Stimulated activated CD8-positive, alpha-beta memory T cell treated with anti-CD3 and anti-CD28 coated beads, Interleukin-4, amount 100 ng/mL, for 1 hour (primary cell): Measurements from ENCODE around the gene ROBO3.
A peak's percentile ranks its signal among the peaks of the same experiment; 100 is the strongest.

Experiments used
- DNase-seq, 2 donors: peaks; one replicate each; pipeline ENCODE4 v3.0.0-alpha.2; 2020; ENCODE audit warnings: low read depth in 2 of 2, low spot score in 1 of 2

The ROBO3 gene

DNA sequence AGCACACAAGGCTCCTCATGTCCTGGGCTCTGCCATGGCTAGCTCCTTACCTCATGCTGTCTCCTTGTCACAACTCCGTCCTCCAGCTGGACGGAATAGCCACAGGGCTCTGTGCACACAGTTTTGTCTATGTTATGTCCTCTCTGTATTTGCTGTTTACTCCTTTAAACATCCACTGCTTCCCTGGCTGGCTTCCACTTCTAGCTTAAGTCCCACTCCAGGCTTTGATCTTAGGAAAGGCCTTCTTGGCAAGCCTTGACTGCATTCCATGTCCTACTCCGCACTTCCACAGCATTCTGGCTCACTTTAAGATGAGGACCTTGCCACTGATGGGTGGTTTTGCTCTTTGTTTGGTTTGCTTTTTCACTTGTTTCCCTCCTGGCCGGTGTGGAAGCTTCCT is 22.9 kb upstream of the ROBO3 start:
- DNase-seq = no peak

DNA sequence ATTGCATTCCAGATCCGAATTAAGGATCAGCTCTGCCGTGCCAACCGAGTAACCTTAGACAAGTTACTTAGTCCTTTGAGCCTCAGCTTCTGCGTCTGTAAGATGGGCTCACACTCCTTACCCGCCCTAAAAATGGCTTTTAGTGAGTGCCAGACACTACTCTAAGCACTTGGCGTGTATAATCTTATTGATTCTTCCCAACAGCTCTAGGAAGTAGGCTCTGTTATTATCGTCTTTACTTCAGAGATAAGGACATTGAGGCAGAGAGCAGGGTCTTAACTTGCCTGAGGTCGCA is 21.7 kb upstream of the ROBO3 start:
- DNase-seq = no peak

DNA sequence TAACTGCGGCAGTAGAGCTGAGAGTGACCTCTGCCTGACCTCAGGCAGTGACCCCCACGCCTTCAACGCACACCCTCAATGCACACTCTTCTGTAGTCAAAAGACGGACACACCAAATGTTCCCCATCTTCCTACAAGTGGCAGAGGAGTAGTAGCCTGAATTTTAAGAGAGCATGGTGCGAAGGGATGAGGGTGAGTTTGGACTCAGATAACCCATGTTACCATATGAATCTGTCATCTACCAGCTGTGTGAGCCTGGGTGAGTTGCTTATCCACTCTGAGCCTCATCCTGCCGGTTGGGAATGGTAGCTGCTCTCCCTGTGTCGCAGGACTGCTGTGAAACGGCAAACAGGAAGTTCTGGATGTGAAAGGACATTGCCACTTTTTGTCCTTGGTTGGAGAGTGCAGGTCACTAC is 20.6 kb upstream of the ROBO3 start:
- no peak for DNase-seq

DNA sequence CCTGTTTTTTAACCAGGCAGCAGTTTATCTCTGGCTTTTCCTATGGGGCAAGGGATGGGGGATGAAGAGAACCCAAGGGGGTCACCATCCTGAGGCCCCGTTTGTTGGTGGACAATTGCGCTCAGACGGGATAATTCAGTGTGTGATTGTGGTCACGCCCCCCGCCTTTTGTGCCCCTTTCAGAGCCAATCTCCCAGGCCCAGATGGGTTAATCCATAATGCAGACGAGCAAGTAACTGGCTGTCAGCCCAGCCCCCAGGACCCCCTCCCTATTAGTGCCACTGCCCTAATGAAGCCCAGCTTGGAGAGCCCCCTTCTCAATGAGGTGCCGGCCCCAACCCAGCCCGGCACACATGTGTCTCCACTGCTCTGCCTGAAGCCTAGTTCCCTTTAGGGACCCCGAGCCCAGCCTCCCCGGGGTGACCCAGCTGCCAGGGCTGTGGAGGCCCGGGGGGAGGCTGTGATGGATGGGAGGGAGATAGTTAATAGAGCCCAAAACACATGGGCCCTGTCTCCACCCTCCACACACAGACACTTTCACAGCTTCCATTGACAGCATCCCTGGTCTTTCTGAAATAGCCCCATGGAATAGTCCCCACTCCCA is 19.1 kb upstream of the ROBO3 start:
- DNase-seq = no peak

DNA sequence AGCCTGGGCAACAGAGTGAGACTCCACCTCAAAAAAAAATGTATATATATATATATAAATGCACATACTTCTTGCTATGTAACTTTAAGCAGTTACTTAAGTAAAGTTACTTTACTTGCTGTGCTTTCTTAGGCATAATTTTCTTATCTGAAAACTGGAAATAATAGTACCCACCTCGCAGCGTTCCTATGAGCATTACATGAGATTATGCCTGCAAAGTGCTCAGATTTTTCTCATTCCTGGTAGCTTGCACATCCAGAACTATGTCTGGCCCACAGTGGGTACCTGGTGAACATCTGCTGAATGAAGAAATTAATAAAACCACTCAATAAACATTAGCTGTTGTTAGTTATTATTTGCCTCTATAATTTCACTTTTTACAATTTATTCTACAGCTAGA is 6.1 kb upstream of the ROBO3 start:
- DNase-seq = no peak

DNA sequence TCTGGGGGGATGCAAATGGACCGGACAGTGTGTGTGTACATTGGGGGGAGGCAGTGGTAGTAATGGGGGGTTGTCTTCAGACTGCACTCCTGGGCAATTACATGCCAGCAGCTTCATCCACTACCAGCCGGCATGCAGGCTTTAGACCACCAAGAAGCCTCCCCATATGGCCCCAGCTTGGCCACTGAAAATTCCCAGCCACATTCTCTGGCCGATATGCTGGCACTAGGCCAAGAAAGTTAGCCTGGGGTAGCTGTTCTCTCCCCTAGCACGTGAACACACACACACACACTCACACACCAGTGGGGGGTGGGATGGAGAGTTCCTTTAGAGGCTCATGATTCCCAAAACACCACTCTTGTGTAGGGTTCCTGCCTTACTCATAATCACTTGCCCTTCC is 3.6 kb upstream of the ROBO3 start:
- no peak for DNase-seq

DNA sequence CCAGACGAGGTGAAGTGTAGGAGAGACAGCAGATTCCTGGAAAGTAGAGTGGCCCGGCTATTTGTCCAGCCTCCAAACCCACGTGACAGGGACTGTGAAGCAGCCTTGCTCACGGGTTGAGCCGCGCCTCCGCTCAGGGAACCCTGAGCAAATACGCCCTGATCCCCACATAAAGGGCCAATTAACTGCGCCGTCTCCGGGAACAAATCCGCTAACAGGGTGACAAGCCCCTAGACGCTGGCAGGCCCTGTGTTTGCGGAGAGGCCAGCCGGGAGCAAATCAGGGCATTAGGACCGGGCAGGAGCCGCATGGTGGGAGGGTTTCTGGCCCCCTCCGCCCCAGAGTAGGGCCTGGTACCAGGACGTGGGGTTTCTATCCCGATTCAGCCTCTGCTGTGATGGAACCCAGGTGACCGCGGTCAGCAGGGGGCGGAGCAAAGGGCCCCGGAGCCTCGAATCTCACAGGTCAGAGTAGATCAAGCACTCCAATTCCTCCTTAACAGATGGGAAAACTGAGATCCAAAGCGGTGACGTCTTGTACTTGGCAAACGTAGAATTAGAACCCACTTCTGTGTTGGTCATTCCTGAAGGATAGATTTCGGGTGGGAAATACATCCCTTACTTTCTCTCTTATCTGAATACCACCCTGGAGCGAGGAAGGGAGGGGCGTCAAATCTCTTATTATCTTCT is 2.0 kb upstream of the ROBO3 start:
- DNase-seq = no peak

DNA sequence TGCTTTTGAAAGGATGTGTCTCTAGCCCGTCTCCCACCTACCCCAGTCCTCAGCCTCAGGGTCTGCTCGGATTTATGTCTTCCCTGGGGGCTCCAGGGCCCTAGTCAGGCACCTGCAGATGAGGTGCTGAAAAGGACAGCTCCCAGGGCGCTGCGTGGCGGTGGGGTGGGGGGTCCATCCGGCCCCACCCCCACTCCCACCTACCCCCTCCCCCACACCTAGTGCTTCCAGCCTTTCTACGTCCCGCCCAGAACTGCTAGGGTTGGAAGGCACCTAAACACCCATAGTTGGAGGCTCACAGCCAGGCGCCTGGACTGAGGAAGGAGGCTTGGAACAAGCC is 1.4 kb upstream of the ROBO3 start:
- DNase-seq = no peak

DNA sequence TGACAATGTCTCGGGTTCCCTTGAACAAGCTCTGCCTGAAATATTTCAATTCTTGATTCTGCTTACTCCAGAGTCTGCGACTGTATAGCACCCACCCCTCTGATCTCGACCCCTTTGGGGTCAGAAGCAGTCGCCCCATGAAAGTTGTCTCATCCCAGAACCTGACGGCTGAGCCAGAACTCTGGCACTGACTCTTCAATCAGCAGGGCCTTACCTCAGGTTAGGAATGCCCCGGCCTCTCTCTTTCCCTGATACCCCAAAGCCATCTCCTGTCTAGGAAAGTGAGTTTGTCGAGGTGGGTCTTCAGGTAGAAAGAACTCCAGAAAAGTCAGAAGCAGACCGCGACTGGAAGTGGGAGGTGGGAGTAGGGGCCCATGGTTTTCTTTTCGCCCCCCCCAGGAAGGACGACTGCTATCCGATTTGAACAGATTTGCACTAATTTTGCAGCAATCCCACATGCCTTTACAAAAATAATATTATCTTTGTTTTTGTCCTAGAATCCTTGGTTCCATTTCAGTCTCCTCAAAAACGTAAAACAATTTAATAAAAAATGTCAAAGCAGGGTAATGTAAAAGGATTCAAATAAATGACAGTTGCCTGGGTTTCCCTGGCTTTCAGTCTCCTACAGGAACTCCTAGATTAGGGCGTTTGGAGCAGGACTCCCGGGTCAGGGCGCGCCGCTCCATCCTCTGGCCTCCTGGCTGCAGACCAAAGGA is 898 bp upstream of the ROBO3 start:
- DNase-seq = no peak

DNA sequence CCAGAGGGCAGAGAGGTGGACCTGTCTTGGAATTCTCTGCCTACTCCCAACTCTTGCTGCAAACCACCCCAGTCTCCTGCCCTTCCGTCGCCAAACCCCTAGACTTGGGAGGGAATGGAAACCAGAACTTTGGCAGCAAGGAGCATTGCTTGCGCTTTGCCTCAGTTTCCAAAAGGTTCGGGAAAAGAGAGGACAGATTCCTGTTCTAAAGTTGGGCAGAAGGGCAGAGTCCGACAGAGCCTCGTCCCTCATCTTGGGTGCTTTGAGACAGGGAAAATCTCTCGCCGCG is 396 bp upstream of the ROBO3 start:
- no peak for DNase-seq

DNA sequence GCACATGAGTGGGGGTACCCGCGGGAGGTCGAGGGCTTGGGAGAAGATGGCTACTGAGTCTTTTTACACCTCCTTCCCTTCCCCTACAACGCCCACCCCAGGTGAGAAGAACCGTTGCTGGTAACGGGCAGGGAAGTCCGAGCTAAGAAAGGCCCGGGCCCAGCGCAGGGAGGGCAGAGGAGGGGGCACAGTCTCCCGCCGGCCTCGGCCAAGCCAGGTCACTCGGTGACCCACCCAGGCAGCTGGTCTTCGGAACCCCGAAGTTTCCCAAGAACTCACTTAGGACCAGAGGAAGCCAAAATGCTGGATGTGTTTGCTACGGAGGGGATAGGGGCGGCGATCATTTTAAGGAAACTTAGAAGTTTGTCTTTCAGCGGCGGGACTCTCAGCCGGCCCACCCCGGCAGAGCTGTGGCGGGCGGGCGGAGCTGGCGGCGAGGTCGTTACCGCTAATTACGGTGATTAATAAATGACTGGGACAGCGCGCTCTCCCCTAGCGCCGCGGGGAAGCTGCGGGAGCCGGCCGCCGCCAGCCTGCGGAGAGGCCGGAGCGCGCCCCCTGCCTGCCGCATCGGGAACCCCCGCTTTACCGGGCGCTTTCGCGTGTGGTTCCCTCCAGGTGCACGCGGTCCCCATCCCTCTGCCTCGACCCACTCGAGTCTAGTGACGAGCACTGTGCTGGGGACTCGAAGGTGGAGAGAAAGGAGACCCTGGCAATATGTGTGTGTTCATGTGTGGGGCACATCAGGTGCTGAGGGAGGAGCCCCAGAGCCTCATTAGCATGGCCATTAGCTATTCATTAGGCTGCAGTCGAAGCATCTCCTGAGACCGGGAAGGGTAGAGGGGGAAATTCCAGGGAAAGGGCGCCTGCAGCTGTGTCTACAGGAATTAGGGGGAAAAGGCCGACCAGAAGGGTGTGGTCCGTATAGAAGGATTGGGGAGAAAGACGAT is 945 bp downstream of the ROBO3 start:
- peak in 1 of 2 donors; percentile 17 for DNase-seq

DNA sequence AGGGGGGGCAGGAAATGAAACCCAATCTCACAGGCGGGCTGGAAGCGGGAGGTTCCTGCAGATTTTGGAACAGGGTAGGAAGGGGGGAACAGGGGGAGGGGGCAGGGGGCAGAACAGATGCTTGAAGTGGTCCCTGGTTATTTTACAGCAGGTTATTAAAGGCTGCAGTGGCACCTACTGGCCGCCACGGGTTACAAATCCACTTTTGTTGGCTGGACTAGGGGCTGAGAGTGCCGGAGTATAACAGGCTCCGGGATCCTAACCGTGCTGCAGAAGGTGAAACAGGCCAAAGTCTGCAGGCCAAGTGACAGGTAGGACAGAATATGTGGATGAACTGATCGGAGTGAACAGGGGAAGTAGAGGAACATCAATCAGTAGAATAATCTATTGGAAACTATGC is 2.5 kb downstream of the ROBO3 start:
- no peak for DNase-seq

DNA sequence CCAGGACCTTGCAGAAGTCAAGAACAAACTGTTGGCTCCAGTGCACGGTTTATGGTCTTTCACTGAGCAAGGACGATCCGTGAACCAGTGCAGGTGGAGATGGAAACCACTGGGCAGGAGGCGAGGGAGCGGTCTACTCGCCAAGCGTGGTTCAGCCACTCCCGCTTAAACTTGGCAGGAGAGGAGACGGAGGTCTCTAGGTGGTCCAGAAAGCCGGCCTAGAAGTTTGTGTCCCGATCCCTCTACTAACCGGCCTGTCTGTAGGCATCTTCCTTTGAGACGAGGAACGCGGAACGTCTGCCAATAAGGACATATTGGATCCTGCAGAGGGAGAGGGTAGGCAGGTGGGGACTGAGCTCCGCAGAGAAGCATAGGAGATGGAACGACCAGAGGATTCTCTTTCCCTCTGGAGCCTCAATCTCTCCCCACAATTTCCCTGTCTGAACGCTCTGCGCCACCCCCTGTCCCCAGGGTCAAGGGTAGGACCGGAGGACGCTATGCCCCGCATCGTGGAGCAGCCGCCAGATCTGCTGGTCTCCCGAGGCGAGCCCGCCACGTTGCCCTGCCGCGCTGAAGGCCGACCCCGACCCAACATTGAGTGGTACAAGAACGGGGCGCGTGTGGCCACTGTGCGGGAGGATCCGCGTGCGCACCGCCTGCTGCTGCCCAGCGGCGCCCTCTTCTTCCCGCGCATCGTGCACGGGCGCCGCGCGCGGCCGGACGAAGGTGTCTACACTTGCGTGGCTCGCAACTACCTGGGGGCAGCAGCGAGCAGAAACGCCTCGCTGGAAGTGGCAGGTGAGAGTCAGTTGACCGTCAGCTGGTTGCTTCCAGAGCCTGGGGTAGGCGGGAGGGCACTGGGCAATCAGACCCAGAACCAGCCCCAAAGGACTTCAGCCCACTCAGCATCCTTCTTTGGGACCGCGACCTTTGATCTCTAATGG is 3.4 kb downstream of the ROBO3 start:
- DNase-seq = no peak

DNA sequence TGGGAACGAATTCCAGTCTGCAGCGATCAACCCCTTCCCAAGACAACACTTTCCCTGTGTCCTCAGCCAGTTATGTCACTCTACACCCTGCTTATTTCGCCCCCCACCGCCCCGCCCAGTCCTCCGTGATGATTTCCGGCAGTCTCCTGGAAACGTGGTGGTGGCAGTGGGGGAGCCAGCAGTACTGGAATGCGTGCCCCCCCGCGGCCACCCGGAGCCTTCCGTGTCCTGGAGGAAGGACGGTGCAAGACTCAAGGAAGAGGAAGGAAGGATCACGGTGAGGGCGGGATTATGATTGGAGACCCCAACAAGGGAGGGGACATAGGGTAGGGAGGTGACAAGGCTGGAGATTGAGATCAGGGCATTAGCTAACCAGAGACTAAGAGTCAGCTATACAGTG is 4.1 kb downstream of the ROBO3 start:
- DNase-seq = no peak

DNA sequence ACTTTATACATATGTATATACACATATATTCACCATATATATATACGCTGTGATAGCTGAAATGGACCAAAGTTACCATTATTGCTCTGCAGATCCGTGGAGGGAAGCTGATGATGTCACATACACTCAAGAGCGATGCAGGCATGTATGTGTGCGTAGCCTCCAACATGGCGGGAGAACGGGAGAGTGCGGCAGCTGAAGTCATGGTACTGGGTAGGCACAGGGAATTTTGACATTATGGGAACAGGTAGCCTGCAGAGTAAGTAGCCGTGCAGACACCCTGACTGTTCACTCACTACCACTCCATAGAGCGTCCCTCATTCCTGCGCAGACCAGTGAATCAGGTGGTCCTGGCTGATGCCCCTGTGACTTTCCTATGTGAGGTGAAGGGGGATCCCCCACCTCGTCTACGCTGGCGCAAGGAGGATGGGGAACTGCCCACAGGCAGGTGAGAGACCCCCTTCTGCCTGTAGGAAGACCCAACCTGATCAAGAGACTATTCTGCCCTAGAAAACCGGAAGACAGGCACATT is 4.7 kb downstream of the ROBO3 start:
- no peak for DNase-seq

DNA sequence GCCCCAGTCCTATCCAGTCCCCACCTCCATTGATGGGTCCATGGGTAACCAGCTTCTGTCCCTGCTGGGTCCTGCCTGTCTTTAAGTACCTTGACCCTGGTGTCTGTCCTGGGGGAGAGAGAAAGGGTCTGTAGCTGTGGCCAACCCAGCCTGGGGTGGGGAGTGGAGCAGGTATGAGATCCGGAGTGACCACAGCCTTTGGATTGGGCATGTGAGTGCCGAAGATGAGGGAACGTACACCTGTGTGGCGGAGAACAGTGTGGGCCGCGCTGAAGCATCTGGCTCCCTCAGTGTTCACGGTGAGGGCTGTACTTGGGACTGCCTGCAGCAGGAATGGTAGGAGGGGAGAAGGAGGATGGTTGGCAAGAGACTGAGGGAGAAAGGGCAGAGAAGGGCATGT is 5.2 kb downstream of the ROBO3 start:
- no peak for DNase-seq

DNA sequence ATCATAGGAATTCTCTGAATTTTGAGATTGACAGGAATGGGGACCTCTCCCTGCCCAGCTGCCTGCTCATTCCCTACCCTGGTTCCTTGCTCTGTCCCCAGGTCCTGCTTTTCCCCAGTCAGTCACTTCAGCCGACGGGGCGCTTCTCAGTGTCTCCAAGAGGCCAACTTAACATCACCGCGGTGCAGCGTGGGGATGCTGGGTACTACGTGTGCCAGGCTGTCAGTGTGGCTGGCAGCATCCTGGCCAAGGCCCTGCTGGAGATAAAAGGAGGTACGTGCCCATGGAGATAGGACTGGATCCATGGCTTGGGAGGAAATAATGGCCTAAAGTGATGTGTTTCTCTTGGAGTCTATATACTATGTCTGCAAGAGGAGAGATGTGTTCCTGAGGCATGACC is 7.0 kb downstream of the ROBO3 start:
- no peak for DNase-seq

DNA sequence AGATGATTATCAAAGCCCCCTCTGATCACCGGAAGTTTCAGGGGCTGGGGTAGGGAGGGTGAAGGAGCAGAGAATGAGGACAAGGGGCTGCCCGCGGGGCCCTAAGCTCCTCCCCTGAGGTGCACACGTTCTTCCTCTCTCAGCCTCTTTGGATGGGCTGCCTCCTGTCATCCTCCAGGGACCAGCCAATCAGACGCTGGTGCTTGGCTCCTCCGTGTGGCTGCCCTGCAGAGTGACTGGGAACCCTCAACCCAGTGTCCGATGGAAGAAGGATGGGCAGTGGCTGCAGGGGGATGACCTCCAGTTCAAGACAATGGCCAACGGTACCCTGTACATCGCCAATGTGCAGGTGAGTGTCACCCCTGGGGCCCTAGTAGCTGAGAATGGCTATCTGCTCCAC is 7.5 kb downstream of the ROBO3 start:
- DNase-seq = no peak

DNA sequence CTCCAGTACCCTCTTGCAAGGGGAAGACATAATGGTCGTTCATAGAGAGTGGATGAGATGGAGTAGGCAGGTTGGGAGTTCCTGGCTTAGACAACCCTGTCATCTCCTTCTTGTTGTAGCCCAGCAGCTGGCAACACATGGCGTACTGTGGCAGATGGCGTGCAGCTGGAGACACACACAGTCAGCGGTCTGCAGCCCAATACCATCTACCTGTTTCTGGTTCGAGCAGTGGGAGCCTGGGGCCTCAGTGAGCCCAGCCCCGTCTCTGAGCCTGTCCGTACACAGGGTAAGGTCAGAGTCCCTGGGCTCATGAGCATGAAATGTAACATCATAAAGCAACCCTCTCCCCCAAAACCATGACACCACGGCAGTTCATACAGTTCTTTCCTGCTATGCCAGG is 8.7 kb downstream of the ROBO3 start:
- no peak for DNase-seq

DNA sequence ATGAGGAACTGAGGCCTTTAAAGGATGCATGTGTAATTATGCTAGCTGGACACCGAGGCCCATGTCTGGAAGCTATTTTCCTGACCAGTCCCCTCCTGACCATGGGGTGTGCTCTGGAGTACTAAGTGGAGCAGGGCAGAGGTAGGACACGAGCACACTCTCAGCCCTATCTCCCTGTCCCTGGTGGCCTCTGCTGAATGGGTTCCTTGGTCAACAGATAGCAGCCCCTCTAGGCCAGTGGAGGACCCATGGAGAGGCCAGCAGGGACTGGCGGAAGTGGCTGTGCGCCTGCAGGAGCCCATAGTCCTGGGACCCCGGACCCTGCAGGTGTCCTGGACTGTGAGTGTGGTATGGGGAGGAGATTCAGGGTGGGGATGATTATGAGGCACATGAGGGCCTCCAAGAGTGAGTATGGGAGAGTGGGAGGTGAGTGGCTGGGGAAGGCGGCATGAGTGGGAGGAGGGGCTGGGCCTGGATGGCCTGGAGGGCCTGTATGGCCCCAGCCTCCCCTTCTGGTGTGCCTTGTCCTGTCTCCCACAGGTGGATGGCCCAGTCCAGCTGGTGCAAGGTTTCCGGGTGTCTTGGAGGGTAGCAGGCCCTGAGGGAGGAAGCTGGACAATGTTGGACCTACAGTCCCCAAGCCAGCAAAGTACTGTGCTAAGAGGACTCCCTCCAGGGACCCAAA is 9.5 kb downstream of the ROBO3 start:
- DNase-seq = no peak
